NB4 (cell line): Measurements from ENCODE around the gene IL18RAP.

Experiments
- MYC ChIP-seq: IDR thresholded peaks from 2 replicates; pipeline ENCODE4 v1.6.1; 2011; ENCODE audit warnings: low read depth, low read length
- POLR2A ChIP-seq: IDR thresholded peaks from 2 replicates; pipeline ENCODE4 v1.6.1; 2011; ENCODE audit warnings: mild to moderate bottlenecking; ENCODE audit not compliant: insufficient read length; ENCODE audit errors: extremely low read depth
- TF ChIP-seq, protein P1 (sequence below): IDR thresholded peaks from one replicate; pipeline ENCODE4 v1.5.1; 2012; ENCODE audit warnings: low read depth, low read length
- TF ChIP-seq, protein P2 (sequence below): IDR thresholded peaks from 2 replicates; pipeline ENCODE4 v1.6.1; 2011; ENCODE audit warnings: low read depth, low read length

DNA sequence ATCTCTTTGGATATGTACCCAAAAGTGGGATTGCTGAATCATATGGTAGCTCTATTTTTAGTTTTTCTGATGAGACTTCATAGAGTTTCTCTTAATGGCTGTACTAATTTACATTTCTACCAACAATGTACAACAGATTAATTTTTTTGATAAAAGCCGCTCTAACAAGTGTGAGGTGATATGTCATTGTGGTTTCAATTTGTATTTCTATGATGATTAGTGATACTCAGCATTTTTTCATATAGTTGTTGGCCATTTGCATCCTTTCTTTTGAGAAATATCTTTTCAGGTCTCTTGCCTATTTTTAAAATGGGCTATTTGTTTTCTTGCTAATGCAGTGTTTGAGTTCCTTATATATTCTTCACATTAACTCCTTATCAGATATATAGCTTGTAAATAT lies 4.3 kb downstream of the IL18RAP start:
- TF ChIP-seq, protein P1, sequence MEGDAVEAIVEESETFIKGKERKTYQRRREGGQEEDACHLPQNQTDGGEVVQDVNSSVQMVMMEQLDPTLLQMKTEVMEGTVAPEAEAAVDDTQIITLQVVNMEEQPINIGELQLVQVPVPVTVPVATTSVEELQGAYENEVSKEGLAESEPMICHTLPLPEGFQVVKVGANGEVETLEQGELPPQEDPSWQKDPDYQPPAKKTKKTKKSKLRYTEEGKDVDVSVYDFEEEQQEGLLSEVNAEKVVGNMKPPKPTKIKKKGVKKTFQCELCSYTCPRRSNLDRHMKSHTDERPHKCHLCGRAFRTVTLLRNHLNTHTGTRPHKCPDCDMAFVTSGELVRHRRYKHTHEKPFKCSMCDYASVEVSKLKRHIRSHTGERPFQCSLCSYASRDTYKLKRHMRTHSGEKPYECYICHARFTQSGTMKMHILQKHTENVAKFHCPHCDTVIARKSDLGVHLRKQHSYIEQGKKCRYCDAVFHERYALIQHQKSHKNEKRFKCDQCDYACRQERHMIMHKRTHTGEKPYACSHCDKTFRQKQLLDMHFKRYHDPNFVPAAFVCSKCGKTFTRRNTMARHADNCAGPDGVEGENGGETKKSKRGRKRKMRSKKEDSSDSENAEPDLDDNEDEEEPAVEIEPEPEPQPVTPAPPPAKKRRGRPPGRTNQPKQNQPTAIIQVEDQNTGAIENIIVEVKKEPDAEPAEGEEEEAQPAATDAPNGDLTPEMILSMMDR, result no peak
- TF ChIP-seq MYC, result no peak
- TF ChIP-seq, protein P2, sequence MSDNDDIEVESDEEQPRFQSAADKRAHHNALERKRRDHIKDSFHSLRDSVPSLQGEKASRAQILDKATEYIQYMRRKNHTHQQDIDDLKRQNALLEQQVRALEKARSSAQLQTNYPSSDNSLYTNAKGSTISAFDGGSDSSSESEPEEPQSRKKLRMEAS, result no peak
- TF ChIP-seq POLR2A, result no peak
